Gastrocnemius medialis (tissue), 4 donors: ENCODE data around the gene PRKACB.

Source experiments
- CTCF ChIP-seq, 5 experiments: fragments of 450-650 bp in 3 of 5; fragments of 200-600 bp in 2 of 5; sonication (generic) in 2 of 5; IDR thresholded peaks in 4 of 5; conservative IDR thresholded peaks in 1 of 5; 1 replicate in 4 of 5; 2 replicates in 1 of 5; pipeline ENCODE4 v1.5.1; 2016 to 2019; ENCODE audit warnings: antibody characterized with exemption in 5 of 5, mild to moderate bottlenecking in 3 of 5, moderate library complexity in 3 of 5
- POLR2A ChIP-seq, 2 donors: fragments of 450-650 bp; IDR thresholded peaks; one replicate each; pipeline ENCODE4 v1.6.1; 2017; ENCODE audit warnings: antibody characterized with exemption in 2 of 2, mild to moderate bottlenecking in 2 of 2, moderate library complexity in 2 of 2

- TF ChIP-seq CTCF (IDR thresholded peaks at IDR 0.05 in 4 of 5, conservative IDR thresholded peaks at IDR 0.05 in 1 of 5) (no peak), POLR2A (IDR thresholded peaks at IDR 0.05) (no peak)
Observed at GRCh38 chr1:84164161-84164560, 20.1 kb downstream of the PRKACB start.
